Measurements from ENCODE around the gene LRP2.

The LRP2 gene

DNA sequence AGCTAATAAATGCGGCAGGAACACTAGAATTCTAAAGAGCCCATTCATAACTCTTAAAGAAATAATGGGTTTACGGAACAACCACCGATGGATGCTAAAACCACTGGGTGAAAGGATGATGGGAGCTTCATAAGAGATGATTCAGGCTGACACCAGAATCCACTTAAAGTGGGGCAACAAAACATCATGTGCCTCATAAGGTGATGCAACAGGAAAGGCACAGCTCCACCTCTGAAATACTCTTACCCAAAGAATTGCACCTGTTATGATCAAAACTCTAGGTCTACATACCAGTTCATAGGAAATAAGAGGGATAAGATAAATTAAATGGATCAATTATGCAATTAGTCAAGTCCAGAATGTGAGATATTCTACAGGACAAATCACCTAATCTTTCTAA is 161.6 kb downstream of the LRP2 start:
- TF ChIP-seq EP300 (IDR thresholded peaks at IDR 0.05; ENCODE audit: borderline replicate concordance) (no peak), FOXM1 (IDR thresholded peaks at IDR 0.05; ENCODE audit: borderline replicate concordance, low read depth) (no peak), RAD21 (IDR thresholded peaks at IDR 0.05; ENCODE audit: low read depth) (no peak), TEAD4 (IDR thresholded peaks at IDR 0.05) (no peak), CREB1 (IDR thresholded peaks at IDR 0.05; ENCODE audit: low read depth) (no peak), CEBPB (IDR thresholded peaks at IDR 0.05) (no peak), TAF1 (IDR thresholded peaks at IDR 0.05; ENCODE audit: low read depth) (no peak), TCF12 (IDR thresholded peaks at IDR 0.05; ENCODE audit: low read depth) (no peak), USF1 (IDR thresholded peaks at IDR 0.05) (no peak), ZBTB7A (IDR thresholded peaks at IDR 0.05; ENCODE audit: low read depth) (no peak), YY1 (IDR thresholded peaks at IDR 0.05; ENCODE audit: low read depth) (no peak), NFIC (IDR thresholded peaks at IDR 0.05) (no peak), MAX (IDR thresholded peaks at IDR 0.05) (no peak)

DNA sequence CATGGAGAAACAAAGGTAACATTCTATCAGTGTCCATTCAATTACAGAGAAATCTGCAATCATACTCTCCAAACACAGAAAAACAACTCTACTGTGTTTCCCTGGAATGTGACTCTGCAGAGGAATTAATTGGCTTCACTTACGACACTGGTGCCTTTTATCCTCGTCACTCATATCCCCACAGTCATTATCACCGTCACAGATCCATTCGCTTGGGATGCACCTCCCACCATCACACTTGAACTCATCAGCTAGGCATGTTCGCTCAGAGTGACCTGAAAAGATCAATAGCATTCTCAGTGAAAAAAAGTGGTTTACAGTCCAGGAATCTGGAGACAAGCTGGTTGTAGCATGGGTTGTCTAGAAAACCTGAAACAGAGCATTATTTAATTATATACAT is 168.7 kb downstream of the LRP2 start:
- TF ChIP-seq YY1 (IDR thresholded peaks at IDR 0.05; ENCODE audit: low read depth) = no peak
- no peak for TF ChIP-seq EGR1 (IDR thresholded peaks at IDR 0.05)
- no peak for TF ChIP-seq EP300 (IDR thresholded peaks at IDR 0.05; ENCODE audit: borderline replicate concordance)
- TF ChIP-seq ZBTB7A (IDR thresholded peaks at IDR 0.05; ENCODE audit: low read depth) = no peak
- TF ChIP-seq TCF12 (IDR thresholded peaks at IDR 0.05; ENCODE audit: low read depth) = no peak
- no peak for TF ChIP-seq RAD21 (IDR thresholded peaks at IDR 0.05; ENCODE audit: low read depth)
- TF ChIP-seq NFIC (IDR thresholded peaks at IDR 0.05) = no peak
- TF ChIP-seq MAX (IDR thresholded peaks at IDR 0.05) = no peak
- no peak for TF ChIP-seq CEBPB (IDR thresholded peaks at IDR 0.05)
- no peak for TF ChIP-seq USF1 (IDR thresholded peaks at IDR 0.05)
- TF ChIP-seq TEAD4 (IDR thresholded peaks at IDR 0.05) = no peak
- TF ChIP-seq CREB1 (IDR thresholded peaks at IDR 0.05; ENCODE audit: low read depth) = no peak

DNA sequence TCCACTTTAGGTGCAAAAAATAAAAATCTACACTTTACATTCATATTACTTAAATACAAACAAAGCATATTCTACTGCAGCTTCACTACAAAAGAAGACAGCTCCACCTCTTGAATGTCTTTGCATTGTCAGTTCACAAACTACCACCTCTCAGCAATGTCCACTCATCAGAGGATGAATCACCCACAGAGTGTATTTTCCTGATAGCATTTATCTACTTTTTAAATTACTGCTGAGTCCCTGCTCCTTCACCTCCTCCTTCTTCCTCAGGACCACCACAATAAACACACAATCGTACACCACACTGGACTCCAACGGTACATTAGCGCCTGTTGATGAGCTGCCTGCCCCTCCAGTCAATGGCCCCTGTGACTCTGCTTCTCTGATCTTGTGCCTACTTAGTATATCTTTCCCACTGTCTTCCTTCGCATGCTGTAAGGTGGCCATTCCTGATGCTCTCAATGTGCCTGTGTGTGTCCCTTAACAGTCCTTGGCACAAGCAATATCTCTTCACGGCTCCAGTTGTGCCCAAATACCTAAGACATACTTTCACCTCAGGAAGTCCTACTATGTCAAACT is 172.0 kb downstream of the LRP2 start:
- TF ChIP-seq CREB1 (IDR thresholded peaks at IDR 0.05; ENCODE audit: low read depth) = no peak
- no peak for TF ChIP-seq REST (IDR thresholded peaks at IDR 0.05; ENCODE audit: low read depth)
- no peak for TF ChIP-seq EP300 (IDR thresholded peaks at IDR 0.05; ENCODE audit: borderline replicate concordance)
- no peak for TF ChIP-seq CEBPB (IDR thresholded peaks at IDR 0.05)
- TF ChIP-seq FOXM1 (IDR thresholded peaks at IDR 0.05; ENCODE audit: borderline replicate concordance, low read depth) = no peak
- no peak for TF ChIP-seq EGR1 (IDR thresholded peaks at IDR 0.05)
- TF ChIP-seq TEAD4 (IDR thresholded peaks at IDR 0.05) = no peak
- no peak for TF ChIP-seq YY1 (IDR thresholded peaks at IDR 0.05; ENCODE audit: low read depth)
- TF ChIP-seq NFIC (IDR thresholded peaks at IDR 0.05) = no peak
- no peak for TF ChIP-seq TAF1 (IDR thresholded peaks at IDR 0.05; ENCODE audit: low read depth)
- no peak for TF ChIP-seq USF1 (IDR thresholded peaks at IDR 0.05)
- TF ChIP-seq TCF12 (IDR thresholded peaks at IDR 0.05; ENCODE audit: low read depth) = no peak
- TF ChIP-seq MAX (IDR thresholded peaks at IDR 0.05) = no peak
- TF ChIP-seq ZBTB7A (IDR thresholded peaks at IDR 0.05; ENCODE audit: low read depth) = no peak
- no peak for TF ChIP-seq RAD21 (IDR thresholded peaks at IDR 0.05; ENCODE audit: low read depth)

GRCh38 chr2:169189132-169189531 is 173.2 kb downstream of the LRP2 start:
- TF ChIP-seq CEBPB (IDR thresholded peaks at IDR 0.05) = no peak
- TF ChIP-seq YY1 (IDR thresholded peaks at IDR 0.05; ENCODE audit: low read depth) = no peak
- TF ChIP-seq TAF1 (IDR thresholded peaks at IDR 0.05; ENCODE audit: low read depth) = no peak
- no peak for TF ChIP-seq RAD21 (IDR thresholded peaks at IDR 0.05; ENCODE audit: low read depth)

DNA sequence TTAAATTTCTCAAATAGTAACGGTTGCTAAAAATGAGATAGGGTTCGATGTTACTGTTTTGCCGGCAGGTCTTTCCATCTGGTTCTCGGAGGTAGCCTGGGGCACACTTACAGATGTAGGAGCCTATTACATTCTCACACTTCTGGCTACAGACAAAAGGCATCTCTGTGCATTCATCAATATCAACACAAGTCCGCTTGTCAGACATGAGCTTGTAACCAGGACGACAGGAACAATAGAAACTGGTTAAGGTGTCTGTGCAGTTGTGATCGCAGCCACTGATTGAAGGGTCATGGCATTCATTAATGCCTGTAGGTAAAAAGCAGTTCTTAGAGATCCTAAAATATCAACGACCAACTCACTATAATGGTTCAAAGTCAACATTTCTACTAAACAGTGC is 176.6 kb downstream of the LRP2 start:
- no peak for TF ChIP-seq CREB1 (IDR thresholded peaks at IDR 0.05; ENCODE audit: low read depth)

GRCh38 chr2:169184074-169184473 is 178.3 kb downstream of the LRP2 start:
- TF ChIP-seq CREB1 (IDR thresholded peaks at IDR 0.05; ENCODE audit: low read depth) = no peak
- no peak for TF ChIP-seq REST (IDR thresholded peaks at IDR 0.05; ENCODE audit: low read depth)
- no peak for TF ChIP-seq ZBTB7A (IDR thresholded peaks at IDR 0.05; ENCODE audit: low read depth)
- no peak for TF ChIP-seq EP300 (IDR thresholded peaks at IDR 0.05; ENCODE audit: borderline replicate concordance)
- TF ChIP-seq TCF12 (IDR thresholded peaks at IDR 0.05; ENCODE audit: low read depth) = no peak
- no peak for TF ChIP-seq TAF1 (IDR thresholded peaks at IDR 0.05; ENCODE audit: low read depth)
- no peak for TF ChIP-seq NFIC (IDR thresholded peaks at IDR 0.05)
- TF ChIP-seq MAX (IDR thresholded peaks at IDR 0.05) = no peak
- TF ChIP-seq FOXM1 (IDR thresholded peaks at IDR 0.05; ENCODE audit: borderline replicate concordance, low read depth) = no peak

Measured in Ishikawa (cell line).